GM18526 (cell line): ENCODE results near the gene COL24A1.

Experiments
- POLR2A ChIP-seq: IDR thresholded peaks from 3 replicates; pipeline ENCODE4 v1.6.1; 2011; ENCODE audit not compliant: insufficient read length; ENCODE audit errors: extremely low read depth

The COL24A1 gene

GRCh38 chr1:85911742-85912141 lies 244.8 kb downstream of the COL24A1 start:
- TF ChIP-seq POLR2A, result no peak

DNA sequence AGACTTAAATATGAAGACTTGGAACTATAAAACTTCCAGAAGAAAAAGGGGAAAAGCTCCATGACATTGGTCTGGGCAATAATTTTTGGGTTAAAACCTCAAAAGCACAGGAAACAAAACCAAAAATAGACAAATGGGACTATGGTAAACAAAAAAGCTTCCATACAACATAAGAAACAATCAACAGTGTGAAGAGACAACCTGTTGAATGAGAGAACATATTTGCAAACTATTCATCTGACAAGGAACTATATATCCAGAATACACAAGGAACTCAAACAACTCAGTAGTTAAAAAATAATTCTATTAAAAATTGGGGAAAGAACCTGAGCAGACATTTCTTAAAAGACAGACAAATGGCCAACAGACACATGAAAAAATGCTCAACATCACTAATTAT lies 255.7 kb downstream of the COL24A1 start:
- TF ChIP-seq POLR2A, result no peak

DNA sequence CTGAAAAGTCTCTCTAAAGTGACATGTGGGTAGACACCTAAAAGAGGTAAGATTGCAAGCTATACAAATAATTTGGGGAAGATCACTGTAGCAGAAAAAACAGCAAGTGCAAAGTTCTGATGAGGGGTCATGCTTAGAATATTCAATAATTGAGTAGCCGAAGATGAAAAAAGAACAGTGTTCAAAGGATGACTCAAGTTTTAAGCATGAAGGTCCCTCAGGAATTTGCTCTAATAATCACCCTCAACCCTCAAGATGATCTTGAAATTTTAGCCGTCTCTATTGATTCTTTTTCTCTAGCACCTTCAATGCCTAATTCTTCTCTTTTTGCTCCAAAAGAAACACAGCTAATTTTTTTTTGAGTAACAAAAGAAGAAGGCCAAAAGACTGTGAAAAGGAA lies 257.7 kb downstream of the COL24A1 start:
- TF ChIP-seq POLR2A, result no peak

DNA sequence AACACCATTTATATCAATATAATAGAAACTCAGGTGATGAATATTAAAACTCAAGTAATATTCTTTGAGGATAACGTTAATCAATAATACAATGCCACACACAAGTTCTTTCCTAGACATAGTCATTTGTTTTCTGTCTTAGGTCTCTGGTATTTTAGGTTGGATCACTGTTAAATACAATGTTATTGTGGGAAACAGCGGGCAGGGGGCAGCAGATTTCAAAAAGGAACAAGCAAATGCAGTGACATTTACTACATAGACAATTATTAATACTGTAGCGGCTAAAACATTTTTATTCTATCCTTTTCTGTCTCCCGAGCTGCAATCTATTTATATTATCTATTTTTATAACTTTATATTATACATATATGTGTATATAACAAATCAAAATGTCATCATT lies 261.9 kb downstream of the COL24A1 start:
- TF ChIP-seq POLR2A, result no peak

DNA sequence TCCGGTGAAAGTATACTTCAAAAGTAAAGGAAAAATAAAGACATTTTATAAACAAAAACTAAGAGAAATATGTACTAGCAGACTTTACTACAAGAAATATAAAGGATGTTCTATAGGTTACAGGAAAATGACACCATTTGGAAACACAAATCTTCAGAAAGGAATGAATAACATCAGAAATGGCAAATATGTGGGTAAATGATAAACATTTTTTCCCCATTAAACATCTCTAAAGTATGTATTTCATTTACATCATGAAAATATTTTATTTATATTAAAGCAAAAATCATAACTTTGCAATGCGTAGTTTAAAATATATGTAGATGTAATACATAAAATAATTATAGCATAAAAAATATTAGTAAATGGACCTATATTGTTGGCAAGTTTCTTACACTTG lies 264.2 kb downstream of the COL24A1 start:
- no peak for TF ChIP-seq POLR2A

DNA sequence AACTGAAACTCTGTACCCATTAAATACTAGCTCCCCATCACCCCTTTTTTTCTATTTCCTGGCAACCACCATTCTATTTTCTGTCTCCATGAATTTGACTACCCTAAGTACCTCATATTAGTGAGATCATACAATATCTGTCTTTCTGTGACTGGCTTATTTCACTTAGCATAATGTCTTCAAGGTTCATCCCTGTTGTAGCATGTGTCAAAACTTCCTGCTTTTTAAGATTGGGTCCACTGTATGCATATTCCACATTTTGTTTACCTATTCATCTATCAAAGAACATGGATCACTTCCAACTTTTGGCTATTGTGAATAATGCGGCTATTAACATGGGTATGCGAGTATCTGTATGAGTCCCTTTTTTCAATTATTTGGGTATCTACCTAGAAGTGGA lies 266.7 kb downstream of the COL24A1 start:
- TF ChIP-seq POLR2A, result no peak

DNA sequence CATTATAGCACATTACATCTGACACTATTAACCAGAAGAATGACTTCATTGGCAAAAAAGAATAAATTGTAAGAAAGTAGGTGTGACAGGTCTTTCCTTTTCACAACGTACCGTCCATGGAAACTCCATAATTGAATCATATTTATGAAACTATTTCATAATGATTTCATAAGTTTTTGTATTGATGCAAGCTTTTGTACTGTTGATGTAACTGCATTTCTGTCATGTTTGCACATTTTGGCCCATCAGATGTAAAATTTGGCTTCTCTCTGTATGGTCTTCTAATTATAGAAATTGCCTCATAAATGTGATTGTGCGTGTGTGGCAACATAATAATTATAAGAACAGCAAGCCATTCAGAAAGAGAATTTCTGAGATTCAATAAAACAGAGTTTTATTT lies 267.7 kb downstream of the COL24A1 start:
- no peak for TF ChIP-seq POLR2A

DNA sequence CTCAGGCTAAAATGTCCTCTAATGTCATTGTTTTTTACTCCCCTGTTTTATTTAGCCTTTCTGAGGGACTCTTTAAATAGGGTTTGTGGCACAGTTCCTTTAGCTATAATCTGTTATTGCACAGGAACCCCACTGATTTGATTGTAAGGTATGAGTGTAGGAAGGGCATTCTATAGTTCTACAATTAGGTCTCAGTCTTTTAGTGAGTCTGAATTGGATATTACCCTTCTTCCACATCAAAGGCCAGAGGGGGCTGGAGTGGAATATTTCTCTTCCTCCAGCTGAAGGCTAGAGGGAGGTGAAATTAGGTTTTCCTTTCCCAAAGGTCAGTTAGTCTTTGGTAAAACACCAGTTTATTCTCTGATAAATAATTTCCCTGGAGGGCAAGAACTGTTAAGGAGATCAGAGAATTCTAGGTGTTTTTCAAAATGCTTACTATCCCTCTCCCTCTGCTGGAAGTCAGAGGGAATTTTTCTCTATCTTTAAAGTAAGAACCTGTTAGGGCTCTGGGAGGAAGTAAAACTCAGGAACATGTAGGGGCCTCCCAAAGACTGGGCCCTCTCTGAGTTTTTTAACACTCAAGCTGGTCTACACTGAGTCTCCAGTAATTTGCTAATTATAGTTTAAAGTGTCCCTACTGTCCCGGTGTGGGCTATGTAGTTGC lies 272.1 kb downstream of the COL24A1 start:
- TF ChIP-seq POLR2A, result no peak

DNA sequence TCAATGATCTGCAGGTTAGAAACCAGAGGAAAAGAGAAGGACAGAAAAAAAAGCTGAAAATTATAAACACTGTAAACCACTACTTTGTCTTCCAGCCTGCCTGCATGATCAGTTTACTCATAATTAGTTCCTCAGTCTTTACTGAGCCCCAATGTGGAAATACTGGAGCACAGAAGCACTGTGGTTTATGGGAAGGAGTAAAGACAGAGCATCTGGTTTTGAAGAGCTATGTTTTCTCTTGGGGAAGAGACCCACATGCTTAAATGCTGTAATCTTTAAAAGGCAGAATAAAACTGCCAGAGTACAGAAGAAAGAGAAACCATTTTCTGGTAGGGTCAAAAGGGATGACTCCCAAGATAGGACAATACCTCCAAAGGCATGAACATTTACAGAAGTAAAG lies 289.4 kb downstream of the COL24A1 start:
- no peak for TF ChIP-seq POLR2A

DNA sequence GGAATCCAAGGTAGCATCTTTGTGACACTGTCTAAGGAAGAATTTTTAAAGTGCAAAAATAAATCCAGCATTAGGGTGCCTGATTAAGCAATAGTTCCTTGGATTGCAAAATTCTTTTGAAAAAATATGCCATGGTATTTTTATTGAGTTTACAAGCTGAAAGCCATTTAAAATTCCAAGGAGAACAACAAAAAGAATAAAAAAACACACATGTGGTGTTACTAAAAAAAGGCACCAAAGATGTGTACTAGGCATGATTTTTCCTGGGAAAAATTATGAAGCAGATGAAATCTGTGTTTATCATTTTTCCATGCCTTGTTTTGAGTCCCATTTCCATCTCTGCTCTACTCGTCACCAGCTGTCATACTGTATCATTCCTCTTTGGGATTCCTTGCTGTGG lies 291.4 kb downstream of the COL24A1 start:
- no peak for TF ChIP-seq POLR2A

DNA sequence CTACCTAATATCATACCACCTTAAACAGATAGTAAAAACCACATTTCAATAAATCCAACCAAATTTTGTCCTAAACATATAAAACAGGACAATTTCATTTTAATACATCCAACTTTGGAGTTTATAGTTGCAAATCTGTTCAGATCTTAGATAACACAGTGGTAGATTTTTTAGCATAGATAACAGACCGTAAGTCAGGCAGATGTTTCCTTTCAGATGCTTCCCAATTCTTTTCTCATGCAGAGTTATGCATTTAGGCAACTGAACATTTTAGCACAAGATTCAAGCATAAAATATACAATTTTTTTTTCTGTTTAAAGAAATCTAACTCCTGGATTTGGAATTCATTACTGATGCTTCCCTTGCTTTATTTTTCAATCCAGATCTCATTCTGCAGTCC lies 291.8 kb downstream of the COL24A1 start:
- no peak for TF ChIP-seq POLR2A

GRCh38 chr1:85862456-85862855 lies 294.1 kb downstream of the COL24A1 start:
- TF ChIP-seq POLR2A, result no peak

- no peak for TF ChIP-seq POLR2A
These were observed 298.6 kb downstream of the COL24A1 start for GRCh38 chr1:85857991-85858390.

GRCh38 chr1:85850238-85850637 lies 306.3 kb downstream of the COL24A1 start:
- no peak for TF ChIP-seq POLR2A

- no peak for TF ChIP-seq POLR2A
These were observed 306.9 kb downstream of the COL24A1 start for GRCh38 chr1:85849660-85850059.

GRCh38 chr1:85847356-85847755 lies 309.2 kb downstream of the COL24A1 start:
- TF ChIP-seq POLR2A, result no peak

GRCh38 chr1:85846706-85847105 lies 309.9 kb downstream of the COL24A1 start:
- no peak for TF ChIP-seq POLR2A

GRCh38 chr1:85839459-85839858 lies 317.1 kb downstream of the COL24A1 start:
- TF ChIP-seq POLR2A, result no peak

GRCh38 chr1:85838238-85838637 lies 318.3 kb downstream of the COL24A1 start:
- no peak for TF ChIP-seq POLR2A
